HG03175 (cell line): ENCODE measurements around the gene RHEBL1.
A peak's percentile ranks its signal among the peaks of the same experiment; 100 is the strongest.
"Not testable (repeated sequence)": the region's sequence is repeated elsewhere in the genome, so short reads cannot be mapped to it uniquely, and the experiment has no call there.

Experiments used
- ATAC-seq: cut with Tn5 transposase; IDR thresholded peaks from one replicate; pipeline ENCODE4 v1.9.1; 2021; ENCODE audit warnings: mild to moderate bottlenecking, moderate library complexity; ENCODE audit not compliant: unreplicated experiment

RHEBL1 gene

DNA sequence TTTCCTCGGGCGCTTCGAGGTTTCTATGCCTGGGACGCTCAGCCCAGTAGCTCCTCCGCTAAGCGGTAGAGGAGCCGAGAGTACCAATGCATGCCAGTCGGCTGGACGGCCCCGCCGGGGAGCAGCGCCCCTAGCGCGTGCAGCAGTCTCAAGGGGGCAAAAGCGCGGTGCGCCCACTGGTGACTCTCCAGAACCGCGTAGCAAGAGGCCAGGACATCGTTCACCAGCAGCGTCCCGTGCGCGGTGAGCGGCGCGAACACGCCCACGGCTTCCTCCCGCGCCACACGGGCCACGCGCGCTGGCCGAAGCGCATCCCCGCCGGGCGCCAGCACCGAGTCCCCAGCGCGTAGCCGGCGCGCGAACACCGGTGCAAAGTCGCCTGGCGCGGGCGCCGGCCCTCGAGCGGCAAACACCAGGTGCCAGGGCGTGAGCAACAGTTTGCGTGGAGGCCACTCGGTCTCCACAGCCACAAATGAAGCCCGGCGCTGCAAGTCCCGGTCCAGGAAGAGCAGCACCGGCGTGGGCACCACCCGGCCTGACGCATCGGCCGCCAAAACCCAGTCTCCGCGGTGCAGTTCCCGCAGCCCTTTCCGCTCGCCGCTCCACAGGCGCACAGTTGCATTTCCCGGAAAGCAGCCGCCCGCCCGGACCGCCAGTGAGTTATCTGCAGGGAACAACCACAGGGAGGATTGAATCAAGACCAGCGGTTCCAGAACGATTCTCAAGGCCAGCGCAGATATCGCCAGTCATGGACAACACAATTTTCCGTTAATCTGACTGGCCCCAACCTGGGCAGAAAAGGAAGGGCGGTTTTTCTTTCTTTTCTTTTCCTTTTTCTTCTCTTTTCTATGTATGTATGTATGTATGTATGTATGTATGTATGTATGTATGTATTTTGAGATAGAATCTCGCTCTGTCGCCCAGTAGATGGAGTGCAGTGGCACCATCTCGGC, 20.3 kb upstream of the RHEBL1 start:
- no peak for ATAC-seq

DNA sequence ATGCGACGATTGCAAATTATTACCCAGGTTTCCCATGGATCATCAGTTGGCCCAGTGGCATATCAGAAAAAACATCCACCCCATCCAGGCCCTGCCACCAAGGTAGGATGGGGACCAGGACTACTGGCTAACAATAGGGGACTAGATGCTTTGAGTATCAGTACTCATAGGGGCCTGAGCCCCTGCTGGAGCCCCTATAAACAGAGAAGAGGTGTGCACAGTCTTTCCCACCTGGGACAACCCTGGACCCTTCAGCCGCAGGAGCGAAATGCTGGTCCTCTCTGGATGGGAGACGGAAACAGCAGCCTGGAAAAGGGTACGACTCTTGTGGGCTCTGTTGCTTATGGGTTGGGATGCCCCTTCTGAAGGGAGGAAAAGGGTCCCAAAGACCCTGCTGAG, 19.2 kb upstream of the RHEBL1 start:
- no peak for ATAC-seq

DNA sequence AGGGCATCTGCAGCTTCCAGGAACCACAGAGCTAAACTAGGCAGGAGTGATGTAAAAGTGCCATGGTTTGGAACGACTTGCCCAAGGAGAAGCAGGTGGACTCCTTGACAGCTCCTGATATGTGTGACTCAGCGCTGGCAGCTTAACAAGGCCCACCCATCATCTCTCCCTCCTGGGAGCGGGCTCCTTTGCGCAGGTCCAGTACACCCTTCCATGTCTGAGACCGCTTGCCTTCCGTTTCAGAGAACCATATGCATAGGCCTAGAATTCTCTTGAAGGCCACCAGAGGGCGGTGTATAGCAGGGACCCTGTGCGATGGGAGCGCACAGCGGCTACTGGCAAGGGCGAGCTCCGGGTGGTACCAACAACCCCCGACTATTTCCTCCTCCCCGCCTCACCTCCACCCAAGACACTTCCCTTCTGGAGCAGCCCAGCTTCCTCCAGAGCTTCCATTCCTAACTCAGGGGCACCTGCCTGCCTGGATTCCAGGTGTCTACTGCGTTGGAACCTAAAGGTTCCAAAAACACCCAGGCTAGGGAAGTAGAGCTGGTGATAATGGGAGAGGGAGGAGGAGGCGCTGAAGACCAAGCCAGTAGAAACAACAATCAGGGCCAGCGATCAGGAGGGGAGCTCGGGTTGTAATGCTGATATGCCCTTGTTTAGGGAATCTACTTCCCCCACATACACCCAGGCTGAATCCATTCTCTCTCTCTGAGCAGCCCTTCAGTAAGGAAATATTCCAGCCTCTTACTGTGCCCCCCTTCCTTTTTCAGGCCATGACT, 18.6 kb upstream of the RHEBL1 start:
- ATAC-seq: peak; percentile 89

DNA sequence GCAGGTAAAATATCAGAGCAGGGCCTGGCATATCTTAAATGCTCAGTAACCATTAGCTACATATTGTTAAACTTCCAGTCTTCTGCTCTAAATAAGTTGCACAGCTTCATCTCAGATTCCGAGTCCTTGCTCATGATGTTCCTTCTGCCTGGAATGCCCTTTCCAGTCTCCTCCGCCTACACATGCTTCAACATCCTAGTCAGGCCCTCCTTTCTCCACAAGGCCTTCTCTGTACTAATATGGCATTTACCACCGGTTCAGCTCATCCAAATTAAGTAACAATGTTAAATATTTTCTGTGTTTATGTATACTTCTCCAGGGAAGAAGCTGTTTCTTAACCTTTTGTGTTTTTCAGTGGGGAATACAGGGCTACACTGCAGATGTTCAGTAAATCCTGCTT, 16.3 kb upstream of the RHEBL1 start:
- ATAC-seq: no peak

DNA sequence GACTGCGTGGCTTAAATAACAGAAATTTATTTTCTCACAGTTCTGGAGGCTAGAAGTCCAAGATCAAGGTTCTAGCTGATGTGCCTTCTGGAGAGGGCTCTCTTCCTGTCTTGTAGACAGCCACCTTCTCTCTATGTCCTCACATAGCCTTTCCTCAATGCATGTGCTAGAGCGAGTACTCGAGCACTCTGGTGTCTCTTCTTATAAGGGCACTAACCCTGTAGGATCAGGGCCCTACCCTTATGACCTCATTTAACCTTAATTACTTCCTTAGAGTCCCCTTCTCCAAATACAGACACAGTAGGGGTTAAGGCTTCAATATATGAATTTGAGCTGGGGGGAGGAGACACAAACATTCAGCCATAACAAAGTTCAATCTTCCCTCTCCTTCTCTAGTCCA, 14.7 kb upstream of the RHEBL1 start:
- no peak for ATAC-seq

DNA sequence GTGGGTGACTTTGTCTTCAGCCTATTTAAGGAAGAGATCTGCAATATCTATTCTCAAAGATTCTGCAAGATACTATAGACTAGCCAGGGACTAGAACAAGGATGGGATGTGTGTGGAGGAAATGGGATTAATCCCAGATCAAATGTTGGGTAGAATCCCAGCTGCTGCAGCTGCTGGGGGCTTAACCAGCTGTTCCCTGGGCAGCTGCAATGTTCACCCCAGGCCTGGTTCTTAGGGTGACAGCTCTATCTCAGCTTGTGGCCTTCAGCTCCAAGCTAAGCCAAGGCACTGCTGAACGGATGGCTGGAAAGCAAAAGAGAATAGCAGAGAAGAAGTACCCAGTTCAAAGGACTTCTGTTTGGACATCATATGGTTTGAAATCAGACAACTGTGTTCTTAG, 10.0 kb upstream of the RHEBL1 start:
- ATAC-seq: no peak

DNA sequence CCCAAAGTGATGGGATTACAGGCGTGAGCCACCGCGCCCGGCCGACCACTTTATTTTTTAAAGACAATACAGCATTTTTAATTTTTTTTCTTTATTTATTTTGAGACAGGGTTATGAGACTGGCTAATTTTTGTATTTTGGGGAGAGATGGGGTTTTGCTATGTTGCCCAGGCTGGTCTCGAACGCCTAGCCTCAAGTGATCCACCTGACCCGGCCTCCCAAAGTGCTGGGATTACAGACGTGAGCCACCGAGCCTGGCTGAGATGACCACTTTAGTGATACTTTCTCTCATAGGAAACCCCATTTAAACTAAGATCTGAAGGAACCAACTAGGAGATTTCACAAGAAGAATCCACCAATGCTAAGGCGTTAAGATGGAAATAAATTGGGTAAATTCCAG, 1.2 kb upstream of the RHEBL1 start:
- no peak for ATAC-seq

DNA sequence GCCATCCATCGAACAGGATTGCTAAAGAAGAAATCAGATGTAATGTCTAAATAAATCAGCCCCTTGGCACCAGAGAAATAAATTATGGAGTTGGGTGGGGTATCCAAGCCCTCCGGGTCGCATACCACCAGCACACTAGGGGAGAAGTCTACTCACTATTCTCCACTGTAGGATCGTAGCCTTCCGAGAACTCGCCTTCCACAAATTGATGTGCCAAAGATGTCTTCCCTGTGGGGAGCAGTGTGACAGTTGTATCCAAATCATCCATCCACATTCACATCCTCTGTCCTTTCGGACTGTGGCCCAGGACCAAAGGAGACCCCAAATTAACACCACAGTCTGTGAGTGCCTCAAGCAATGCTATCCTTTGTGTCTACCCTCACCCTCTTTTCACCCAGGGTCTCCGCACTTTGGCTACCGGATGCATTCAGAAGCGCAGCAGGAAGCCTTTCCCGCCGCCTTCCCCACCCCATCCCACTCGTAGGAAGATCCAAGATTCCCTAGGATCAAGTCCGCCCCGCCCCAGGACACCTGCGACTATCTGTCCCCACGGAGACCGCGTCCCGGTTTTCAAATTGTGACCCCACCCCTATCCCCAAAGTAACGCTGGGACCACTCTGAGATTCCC, 786 bp downstream of the RHEBL1 start:
- no peak for ATAC-seq

DNA sequence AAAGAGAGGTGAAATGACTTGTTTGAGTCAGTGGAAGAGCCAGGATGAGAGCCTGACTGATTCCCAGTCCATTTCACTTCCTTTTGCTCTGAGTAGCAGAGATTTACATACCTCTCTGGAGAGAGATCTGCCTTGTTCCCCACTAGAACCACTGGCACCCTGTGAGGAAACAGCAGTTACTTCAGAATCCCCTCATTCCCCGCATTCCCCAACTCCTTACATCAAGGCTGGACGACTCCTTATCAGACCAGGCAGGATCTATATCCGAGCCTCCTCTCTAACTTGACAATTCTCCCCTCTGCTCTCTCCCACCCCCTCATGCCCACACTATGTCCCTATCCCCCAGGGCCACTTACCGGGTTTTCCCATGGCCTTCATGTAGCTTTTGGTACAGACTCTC, 3.7 kb downstream of the RHEBL1 start:
- no peak for ATAC-seq

DNA sequence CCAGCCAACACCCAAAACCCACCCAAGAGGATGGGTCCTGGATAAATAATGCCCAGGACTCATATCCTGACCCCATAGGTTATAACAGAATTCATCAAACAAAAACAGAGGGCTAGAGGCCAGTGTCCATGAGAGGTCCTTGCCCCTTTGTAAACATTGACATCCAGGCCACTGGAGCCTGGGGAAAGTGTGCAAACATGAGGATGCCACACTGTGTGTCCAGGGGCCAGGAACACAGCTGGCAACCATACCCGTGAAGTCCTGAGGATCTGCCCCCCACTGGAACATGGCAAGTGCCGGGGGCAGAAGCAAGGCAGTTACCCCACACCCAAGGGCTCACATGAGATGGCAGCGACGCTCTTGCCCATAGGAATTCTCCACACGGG, 5.0 kb downstream of the RHEBL1 start:
- no peak for ATAC-seq

DNA sequence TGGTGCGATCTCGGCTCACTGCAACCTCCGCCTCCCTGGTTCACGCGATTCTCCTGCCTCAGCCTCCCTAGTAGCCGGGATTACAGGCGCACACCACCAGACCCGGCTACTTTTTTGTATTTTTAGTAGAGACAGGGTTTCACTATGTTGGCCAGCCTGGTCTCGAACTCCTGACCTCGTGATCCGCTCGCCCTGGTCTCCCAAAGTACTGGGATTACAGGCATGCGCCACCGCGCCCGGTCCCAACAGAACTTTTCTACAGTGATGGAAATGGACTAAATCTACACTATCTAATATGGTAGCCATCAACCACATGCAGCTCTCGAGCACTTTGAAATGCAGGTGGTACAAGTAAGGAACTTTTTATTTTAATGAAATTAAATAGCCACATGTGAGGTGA, 7.9 kb downstream of the RHEBL1 start:
- not testable (repeated sequence) for ATAC-seq

DNA sequence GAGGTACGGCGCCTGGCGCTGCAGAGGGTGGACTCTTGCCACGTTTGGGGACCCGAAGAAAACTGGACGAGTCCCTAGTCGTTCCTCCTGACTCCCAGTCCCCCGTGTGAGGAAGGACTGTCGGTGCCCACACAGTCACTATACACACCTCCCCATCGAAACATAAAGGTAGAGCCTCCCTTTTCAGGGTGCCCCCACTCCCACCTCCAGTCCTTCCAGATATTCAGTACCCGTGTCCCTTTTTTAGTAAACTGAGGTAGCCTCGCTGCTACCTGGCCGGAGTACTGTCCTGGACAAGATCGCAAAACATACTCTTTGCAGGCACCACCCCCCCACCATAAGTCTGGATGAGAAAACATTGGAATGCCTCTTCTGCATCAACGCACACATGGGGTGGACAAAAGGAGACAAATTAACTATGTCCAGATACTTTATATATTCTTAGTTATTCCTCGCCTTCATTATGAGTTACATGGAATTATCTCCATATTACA, 8.6 kb downstream of the RHEBL1 start:
- ATAC-seq: no peak

DNA sequence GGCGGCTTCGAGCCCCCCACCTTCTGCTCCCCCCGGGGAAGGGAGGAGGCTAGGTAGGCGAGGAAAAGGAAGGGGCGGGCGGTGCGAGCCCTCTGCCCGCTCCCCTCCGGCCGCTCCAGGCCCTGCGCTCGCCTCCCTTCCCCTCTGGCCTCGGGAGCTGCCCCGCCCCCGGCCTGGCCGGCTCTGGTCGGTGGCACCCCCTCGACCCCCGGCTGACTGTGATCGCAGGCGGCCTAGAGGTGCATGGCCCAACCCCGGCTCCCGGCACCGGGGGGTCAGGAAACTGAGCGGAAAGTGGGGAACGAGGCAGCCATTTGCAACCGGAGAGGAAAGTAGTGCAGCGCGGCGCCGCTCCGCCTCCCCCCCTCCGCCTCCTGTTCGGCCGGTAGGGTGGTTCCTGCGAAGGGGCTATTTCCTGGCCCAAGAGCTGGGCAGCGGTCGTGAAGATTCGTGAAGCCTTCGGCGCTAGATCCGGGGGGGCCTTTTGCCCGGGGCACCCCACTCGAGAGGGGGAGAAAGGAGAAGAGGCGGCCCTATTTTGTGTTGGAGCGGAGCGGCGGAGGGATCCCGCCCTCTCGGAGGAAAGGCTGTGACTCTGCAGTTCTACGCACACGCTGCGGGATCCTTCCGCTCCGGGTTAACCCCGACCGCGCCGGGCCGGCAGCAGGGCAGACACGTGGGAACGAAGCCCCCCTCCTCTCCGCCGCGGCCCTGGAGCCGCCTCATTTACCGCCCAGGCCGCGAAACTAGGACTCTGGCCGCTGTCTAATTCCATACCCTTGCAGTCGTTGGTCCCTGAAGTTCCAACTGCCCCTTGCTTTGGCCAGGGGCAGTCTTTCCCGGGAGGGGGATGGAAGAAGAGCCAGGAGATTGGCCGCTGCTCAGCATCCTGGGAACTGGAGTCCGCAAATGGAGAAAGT, 9.3 kb downstream of the RHEBL1 start, which contains the start of gene KMT2D:
Gene KMT2D, minus strand, starts transcription at position 558 of the 920 bp plus-strand sequence. CDS start 5,470 bp downstream, outside the sequence.
- ATAC-seq: peak; percentile 64

DNA sequence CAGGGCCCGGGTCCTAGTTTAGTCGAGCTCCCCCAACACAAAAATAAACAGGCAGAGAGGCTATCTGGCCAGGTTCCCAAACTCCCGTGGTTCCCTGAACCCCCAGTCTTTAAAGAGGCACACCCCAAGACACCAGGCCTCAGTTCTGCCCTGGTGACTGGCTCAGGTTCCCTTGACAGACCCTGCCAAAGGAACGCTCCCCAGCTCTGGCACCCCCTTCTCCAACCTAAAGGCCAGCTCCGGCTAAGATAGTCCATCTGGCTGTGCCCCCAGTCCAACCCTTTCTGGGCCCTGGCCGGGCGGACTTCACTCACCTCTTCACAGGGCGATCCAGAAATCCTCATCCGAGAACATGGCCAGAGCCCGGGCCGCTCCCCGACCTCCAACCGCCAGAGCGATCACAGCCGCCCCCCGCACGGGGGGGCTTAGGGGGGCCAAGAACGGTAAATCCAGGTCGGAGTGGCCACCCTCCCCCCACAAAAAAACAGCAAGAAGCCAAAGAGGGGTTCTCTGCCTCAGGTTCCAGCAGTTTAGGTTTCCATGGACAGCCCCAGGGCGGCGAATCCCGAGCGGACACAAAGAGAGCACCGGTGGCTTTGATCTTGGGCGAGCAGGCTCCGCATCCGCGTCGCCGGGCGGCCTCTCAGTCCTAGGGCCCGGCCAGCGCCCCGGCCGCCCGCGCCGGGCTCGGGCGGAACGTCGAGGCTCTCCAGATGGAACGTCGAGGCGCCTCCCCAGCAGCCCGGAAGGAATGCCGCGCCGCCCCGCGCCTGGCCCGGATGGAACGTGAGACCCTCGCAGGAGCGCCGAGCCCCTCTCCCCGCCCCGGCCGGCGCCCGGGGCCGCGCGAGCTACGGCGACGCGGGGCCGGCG, 10.2 kb downstream of the RHEBL1 start:
- ATAC-seq: peak; percentile 11

DNA sequence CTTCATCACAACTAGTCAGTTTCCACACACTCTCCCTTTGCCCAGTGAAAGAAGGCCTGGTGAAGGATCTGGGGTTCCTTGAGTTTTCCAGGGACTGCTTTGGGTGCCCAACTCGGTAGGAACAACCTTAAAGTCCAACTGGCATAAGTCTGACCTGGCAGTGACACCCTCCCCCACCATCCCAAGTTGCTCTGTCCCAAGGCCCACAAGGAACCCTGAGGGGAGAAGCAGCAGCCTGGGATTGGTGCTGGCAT, 10.8 kb downstream of the RHEBL1 start:
- no peak for ATAC-seq

DNA sequence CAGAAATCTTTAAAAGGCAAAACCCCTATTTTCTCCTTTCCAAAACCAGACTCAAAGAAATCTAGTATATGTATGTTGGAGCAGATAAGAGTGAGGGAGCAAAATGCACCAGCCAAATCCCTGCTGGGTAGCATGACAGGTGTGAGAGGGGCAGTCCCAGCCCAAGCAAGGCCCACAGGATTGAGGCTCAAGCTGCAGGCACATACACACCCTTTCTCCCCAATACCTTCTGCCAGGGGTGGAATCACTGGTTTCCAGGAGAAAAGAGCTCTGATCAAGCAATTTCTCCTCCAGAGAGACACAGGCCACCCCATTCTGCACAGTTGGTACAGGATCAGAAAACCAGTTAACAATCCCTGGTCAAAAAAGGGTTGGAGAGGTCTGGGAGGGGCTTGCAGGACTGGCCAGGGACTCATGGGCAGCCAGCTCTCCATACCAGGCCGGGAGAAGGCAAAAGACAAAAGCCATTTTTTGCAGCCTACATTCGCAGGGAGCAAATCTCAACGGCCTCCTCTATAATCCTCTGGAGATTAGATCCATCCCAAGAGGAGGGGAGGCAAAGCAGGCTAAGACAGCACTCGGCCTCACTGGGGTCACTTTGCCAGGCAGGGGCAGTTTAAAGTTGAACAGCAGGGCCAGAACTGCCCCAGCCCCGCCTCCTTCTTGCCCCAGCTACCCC, 11.3 kb downstream of the RHEBL1 start:
- ATAC-seq: no peak

DNA sequence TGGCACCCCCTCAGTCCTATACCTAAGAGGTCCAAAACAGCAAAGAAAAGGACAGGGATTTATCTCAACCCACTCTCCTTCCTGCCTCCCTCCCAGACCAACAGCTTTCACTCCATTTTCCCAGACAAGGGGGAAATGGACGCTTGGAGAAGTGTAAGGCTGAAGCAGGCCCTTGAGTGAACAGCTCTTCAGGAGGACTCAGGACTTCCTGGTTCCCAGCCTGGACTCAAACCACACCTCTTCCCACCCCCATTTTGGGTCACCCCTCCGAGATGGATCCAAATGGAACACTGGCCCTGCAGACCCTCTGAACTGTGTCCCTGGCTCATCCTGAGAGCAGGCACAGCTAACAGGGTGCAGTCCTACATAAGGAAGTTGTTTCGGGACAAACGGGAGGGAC, 11.9 kb downstream of the RHEBL1 start:
- no peak for ATAC-seq

DNA sequence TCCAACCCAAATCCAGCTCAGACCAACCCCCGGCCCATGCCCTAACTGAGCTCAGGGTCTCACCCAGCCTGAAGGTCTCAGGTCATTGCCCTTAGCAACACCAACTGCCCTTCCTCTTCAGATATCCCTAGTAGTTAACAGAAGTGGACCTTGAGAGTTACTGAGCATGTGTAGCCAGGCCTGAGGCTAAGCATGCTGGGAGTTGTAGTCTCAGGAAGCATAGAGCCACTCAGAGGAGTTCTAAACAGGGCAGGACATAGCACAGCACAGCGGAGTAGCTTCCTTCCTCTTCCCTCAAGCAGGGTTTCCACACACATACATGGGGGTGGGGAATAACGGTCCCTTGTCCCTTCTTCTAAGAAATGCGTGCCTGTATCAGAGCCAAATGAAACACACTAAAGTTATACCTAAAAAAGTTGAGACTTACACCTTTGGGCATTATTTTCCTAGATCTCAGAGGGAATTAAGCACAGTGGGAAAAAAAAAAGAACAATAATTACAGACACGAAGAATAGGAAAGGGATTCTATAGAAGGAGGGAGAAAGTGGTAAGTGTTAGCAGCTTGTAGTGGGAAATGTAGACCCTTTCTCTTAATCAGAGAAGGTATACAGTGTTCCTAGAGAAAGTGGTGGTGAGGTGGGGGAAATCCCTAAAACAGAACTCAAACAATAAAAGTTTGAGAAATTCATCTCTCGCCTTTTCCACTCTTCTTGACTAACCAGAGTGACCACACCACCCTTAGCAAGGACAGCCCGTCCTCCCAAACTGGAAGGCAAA, 13.6 kb downstream of the RHEBL1 start:
- peak; percentile 63 for ATAC-seq
